ENCODE data around the gene FAM13A.
A peak's percentile ranks its signal among the peaks of the same experiment; 100 is the strongest.

FAM13A gene

DNA sequence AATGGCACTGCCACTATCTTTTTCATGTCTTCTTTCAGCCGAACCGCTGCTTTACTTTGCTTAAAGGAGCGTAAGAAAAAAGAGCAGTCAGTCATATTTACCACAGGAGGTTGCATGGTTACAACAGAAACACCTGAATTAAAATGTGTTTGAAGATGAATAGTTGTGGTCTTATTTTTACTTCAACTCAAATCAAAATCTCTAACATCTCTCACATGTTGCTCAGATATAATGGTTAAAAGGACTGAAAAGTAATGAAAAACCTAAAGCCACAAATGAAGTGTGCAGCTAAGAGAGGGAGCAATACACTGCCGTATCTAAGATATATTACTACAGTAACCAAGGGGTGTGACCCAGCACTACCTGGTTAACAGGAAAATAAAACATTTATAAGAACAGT is 27.4 kb downstream of the FAM13A start:
- Histone ChIP-seq H3K9me3 (ENCODE audit: control insufficient read depth, insufficient read depth, low read depth, low read length) (no peaks in the 10 kb centered on the region), H3K4me3 (ENCODE audit: low read depth, low read length) (no peak overlapping the region), H3K27ac (ENCODE audit: extremely low read depth, low read depth, low read length) (no peak overlapping the region), H3K4me1 (ENCODE audit: control insufficient read depth, insufficient read depth, low read length) (no peaks in the 10 kb centered on the region), H3K36me3 (ENCODE audit: control insufficient read depth in 2 of 2, insufficient read depth in 1 of 2, low read length in 2 of 2) (no peaks in the 10 kb centered on the region; a peak in 1 of 3 replicates)
- TF ChIP-seq, protein P1, sequence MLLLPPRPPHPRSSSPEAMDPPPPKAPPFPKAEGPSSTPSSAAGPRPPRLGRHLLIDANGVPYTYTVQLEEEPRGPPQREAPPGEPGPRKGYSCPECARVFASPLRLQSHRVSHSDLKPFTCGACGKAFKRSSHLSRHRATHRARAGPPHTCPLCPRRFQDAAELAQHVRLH (tag by site-specific recombination; IDR thresholded peaks at IDR 0.05) = no peak
- TF ChIP-seq ZNF214 (tag by site-specific recombination; IDR thresholded peaks at IDR 0.05; ENCODE audit: borderline replicate concordance) (no peak), ZNF707 (tag by site-specific recombination; IDR thresholded peaks at IDR 0.05) (no peak)
- ChIA-PET POLR2A (no interaction called here), CTCF (no interaction called here)

DNA sequence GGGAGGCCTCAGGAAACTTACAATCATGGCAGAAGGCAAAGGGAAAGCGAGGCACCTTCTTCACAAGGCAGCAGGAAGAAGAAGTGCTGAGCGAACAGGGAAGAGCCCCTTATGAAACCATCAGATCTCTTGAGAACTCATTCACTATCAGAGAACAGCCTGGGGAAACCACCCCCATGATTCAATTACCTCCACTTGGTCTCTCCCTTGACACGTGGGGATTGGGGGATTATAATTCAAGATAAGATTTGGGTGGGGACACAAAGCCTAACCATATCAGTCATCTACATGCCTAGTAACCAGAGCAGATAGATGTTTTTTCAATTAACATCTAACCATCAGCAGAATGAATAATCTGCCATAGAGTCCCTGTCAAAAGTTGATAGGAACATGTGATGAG is 30.4 kb downstream of the FAM13A start:
- H3K27ac ChIP-seq (ENCODE audit: extremely low read depth, low read depth, low read length) = no peak overlapping the region
- ChIA-PET CTCF (no interaction called here), POLR2A (no interaction called here)
- no peaks in the 10 kb centered on the region; a peak in 1 of 3 replicates for H3K36me3 ChIP-seq (ENCODE audit: control insufficient read depth in 2 of 2, insufficient read depth in 1 of 2, low read length in 2 of 2)
- no peaks in the 10 kb centered on the region for H3K4me1 ChIP-seq (ENCODE audit: control insufficient read depth, insufficient read depth, low read length)
- H3K9me3 ChIP-seq (ENCODE audit: control insufficient read depth, insufficient read depth, low read depth, low read length) = no peaks in the 10 kb centered on the region
- peak; percentile 69; the same call in 1 of the 2 replicates for TF ChIP-seq MZF1 (tag by site-specific recombination; IDR thresholded peaks at IDR 0.05; ENCODE audit: borderline replicate concordance)
- TF ChIP-seq SCRT2 (tag by site-specific recombination; IDR thresholded peaks at IDR 0.05) = no peak
- no peak for TF ChIP-seq ZFP3 (tag by site-specific recombination; IDR thresholded peaks at IDR 0.05; ENCODE audit: low read depth)
- TF ChIP-seq ZNF24 (tag by site-specific recombination; IDR thresholded peaks at IDR 0.05) = no peak
- no peak for TF ChIP-seq ZNF530 (tag by site-specific recombination; IDR thresholded peaks at IDR 0.05; ENCODE audit: low read depth)
- no peak overlapping the region for H3K4me3 ChIP-seq (ENCODE audit: low read depth, low read length)

DNA sequence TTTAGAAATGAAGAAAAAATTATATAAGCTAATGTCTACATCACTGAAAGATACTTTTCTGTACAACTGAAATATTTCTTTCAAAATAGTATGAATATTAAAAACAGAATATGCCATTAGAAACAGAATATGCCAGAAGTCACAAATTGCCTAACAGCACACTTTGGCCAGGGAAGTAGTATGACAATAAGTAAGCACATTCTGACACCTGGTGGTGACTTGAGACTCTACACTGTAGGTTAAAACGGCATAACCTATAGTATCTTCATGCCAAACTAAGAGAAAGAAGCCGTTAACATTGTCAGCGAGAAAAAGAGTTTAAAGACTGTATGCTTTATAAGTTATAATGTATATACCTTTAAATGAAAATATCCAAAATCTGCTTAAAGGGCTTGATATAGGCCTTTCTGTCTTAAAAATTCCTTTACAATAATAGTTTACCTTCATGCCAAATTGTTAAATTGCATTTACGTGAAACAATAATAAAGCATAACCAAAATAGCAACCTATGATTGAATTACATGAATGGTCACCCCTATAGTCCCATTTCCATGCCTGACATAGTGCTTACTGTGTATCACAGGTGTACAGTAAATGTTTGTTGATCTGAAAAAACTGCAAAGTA is 32.8 kb downstream of the FAM13A start:
- Histone ChIP-seq H3K4me3 (ENCODE audit: low read depth, low read length) (no peak overlapping the region), H3K36me3 (ENCODE audit: control insufficient read depth in 2 of 2, insufficient read depth in 1 of 2, low read length in 2 of 2) (peaks cover 0 to 12% of the 10 kb centered on the region in 2 experiments; a peak in 2 of 3 replicates), H3K9me3 (ENCODE audit: control insufficient read depth, insufficient read depth, low read depth, low read length) (no peaks in the 10 kb centered on the region), H3K4me1 (ENCODE audit: control insufficient read depth, insufficient read depth, low read length) (no peaks in the 10 kb centered on the region), H3K27ac (ENCODE audit: extremely low read depth, low read depth, low read length) (no peak overlapping the region)
- CTCF ChIA-PET = interaction anchor here (0.5 to 4.5 kb wide), 20 partner anchors 13 to 497 kb away, joined by 3 to 89 read pairs (median 4); no protein-coding TSS in a partner anchor
- POLR2A ChIA-PET = no interaction called here
- TF ChIP-seq, protein P2, sequence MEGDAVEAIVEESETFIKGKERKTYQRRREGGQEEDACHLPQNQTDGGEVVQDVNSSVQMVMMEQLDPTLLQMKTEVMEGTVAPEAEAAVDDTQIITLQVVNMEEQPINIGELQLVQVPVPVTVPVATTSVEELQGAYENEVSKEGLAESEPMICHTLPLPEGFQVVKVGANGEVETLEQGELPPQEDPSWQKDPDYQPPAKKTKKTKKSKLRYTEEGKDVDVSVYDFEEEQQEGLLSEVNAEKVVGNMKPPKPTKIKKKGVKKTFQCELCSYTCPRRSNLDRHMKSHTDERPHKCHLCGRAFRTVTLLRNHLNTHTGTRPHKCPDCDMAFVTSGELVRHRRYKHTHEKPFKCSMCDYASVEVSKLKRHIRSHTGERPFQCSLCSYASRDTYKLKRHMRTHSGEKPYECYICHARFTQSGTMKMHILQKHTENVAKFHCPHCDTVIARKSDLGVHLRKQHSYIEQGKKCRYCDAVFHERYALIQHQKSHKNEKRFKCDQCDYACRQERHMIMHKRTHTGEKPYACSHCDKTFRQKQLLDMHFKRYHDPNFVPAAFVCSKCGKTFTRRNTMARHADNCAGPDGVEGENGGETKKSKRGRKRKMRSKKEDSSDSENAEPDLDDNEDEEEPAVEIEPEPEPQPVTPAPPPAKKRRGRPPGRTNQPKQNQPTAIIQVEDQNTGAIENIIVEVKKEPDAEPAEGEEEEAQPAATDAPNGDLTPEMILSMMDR (tag by site-specific recombination; IDR thresholded peaks at IDR 0.05) = 0 out of 2 replicates have a peak, but pooled peaks have one; percentile 20
- TF ChIP-seq ZNF654 (tag by site-specific recombination; IDR thresholded peaks at IDR 0.05; ENCODE audit: low read depth) = peak; percentile 80
- no peak for TF ChIP-seq OVOL3 (tag by site-specific recombination; IDR thresholded peaks at IDR 0.05)
- 0 out of 2 replicates have a peak, but pooled peaks have one; percentile 24 for TF ChIP-seq ZNF660 (tag by site-specific recombination; IDR thresholded peaks at IDR 0.05)
- TF ChIP-seq, protein P3, sequence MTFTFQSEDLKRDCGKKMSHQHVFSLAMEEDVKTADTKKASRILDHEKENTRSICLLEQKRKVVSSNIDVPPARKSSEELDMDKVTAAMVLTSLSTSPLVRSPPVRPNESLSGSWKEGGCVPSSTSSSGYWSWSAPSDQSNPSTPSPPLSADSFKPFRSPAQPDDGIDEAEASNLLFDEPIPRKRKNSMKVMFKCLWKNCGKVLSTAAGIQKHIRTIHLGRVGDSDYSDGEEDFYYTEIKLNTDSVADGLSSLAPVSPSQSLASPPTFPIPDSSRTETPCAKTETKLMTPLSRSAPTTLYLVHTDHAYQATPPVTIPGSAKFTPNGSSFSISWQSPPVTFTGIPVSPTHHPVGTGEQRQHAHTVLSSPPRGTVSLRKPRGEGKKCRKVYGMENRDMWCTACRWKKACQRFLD (tag by site-specific recombination; IDR thresholded peaks at IDR 0.05) = no peak
- TF ChIP-seq ZNF768 (tag by site-specific recombination; IDR thresholded peaks at IDR 0.05) = 0 out of 2 replicates have a peak, but pooled peaks have one; percentile 21
- no peak for TF ChIP-seq SP2 (tag by site-specific recombination; IDR thresholded peaks at IDR 0.05)

DNA sequence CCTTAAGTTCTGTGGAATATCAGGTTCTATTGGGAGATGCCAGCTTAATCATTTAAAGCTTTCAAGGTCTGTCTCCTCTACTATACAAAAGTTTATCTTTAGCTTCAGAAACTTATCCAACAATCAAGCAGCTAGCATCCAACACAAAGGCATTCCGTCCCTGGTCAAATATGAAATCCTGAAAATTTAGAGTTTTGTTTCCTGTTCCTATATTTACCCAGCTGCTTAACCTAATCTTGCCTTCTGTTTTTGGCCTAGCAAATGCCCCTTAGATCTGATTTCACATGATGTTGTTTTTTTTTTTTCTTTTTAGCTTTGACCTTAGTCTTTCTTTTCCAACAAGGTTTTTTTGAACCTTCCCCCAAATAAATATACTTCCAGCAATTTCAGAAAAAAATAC is 33.8 kb downstream of the FAM13A start:
- Histone ChIP-seq H3K4me1 (ENCODE audit: control insufficient read depth, insufficient read depth, low read length) (no peaks in the 10 kb centered on the region), H3K9me3 (ENCODE audit: control insufficient read depth, insufficient read depth, low read depth, low read length) (no peaks in the 10 kb centered on the region), H3K36me3 (ENCODE audit: control insufficient read depth in 2 of 2, insufficient read depth in 1 of 2, low read length in 2 of 2) (peaks cover 0 to 22% of the 10 kb centered on the region in 2 experiments; a peak in 2 of 3 replicates), H3K4me3 (ENCODE audit: low read depth, low read length) (no peak overlapping the region), H3K27ac (ENCODE audit: extremely low read depth, low read depth, low read length) (no peak overlapping the region)
- POLR2A ChIA-PET = no interaction called here
- TF ChIP-seq, protein P4, sequence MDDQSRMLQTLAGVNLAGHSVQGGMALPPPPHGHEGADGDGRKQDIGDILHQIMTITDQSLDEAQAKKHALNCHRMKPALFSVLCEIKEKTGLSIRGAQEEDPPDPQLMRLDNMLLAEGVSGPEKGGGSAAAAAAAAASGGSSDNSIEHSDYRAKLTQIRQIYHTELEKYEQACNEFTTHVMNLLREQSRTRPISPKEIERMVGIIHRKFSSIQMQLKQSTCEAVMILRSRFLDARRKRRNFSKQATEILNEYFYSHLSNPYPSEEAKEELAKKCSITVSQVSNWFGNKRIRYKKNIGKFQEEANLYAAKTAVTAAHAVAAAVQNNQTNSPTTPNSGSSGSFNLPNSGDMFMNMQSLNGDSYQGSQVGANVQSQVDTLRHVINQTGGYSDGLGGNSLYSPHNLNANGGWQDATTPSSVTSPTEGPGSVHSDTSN (CRISPR knock-in tag; IDR thresholded peaks at IDR 0.05) = no peak
- TF ChIP-seq ZNF76 (tag by site-specific recombination; IDR thresholded peaks at IDR 0.05; ENCODE audit: borderline replicate concordance, low read depth) = no peak
- no peak for TF ChIP-seq SCRT1 (tag by site-specific recombination; IDR thresholded peaks at IDR 0.05; ENCODE audit: borderline replicate concordance)
- TF ChIP-seq YY2 (tag by site-specific recombination; IDR thresholded peaks at IDR 0.05) = no peak
- no peak for TF ChIP-seq ZNF501 (tag by site-specific recombination; IDR thresholded peaks at IDR 0.05)
- no peak for TF ChIP-seq ZNF157 (tag by site-specific recombination; IDR thresholded peaks at IDR 0.05)
- TF ChIP-seq ZNF664 (tag by site-specific recombination; IDR thresholded peaks at IDR 0.05) = no peak
- TF ChIP-seq ZNF560 (tag by site-specific recombination; IDR thresholded peaks at IDR 0.05; ENCODE audit: borderline replicate concordance) = no peak
- no peak for TF ChIP-seq ZNF544 (tag by site-specific recombination; IDR thresholded peaks at IDR 0.05)
- CTCF ChIA-PET = interaction anchor here (0.5 to 4.5 kb wide), 16 partner anchors 21 to 509 kb away, joined by 3 to 89 read pairs (median 4); no protein-coding TSS in a partner anchor
